K562 (cell line): Measurements from ENCODE around the gene SNCG. TPM values are rescaled to one million over a fixed set of nuclear protein-coding genes. Genes with fewer than 3 reads are reported as not detected.
A peak's percentile ranks its signal among the peaks of the same experiment; 100 is the strongest.
"Not testable (repeated sequence)": the region's sequence is repeated elsewhere in the genome, so short reads cannot be mapped to it uniquely, and the experiment has no call there.

ENCODE experiments used
- ATAC-seq: fragments of 200-7000 bp; cut with Tn5 transposase; 3 replicates; pipeline ENCODE4 v1.9.1; 2020; ENCODE audit warnings: moderate library complexity
- BruUV-seq: library from RNA; stranded (reverse); fragments of 400-500 nt; replicated peaks from 2 replicates; lab custom pipeline; 2021; lab: Mats Ljungman, UMichigan
- CTCF ChIA-PET: fragments of 300-600 bp; formaldehyde crosslinking; extraction: SDS; loops from one replicate; lab custom pipeline; 2021; ENCODE audit warnings: low intra/inter-chr PET ratio; lab: Yijun Ruan, JAX
- POLR2A ChIA-PET: fragments of 300-600, 350-650 bp; sonication (Branson Sonifier 250); formaldehyde crosslinking; extraction: SDS; loops from one replicate; lab custom pipeline; 2021; ENCODE audit warnings: antibody characterized with exemption, inconsistent platforms; lab: Yijun Ruan, JAX
- DNase-seq, 4 experiments: peaks; one replicate each; pipeline versions ENCODE4 v3.0.0 to v3.0.0-alpha.2; 2011 to 2018; ENCODE audit warnings: low spot score in 3 of 4, mixed read lengths in 3 of 4; ENCODE audit errors: extremely low read depth in 1 of 4
- FAIRE-seq: peaks from 2 replicates; lab custom pipeline; 2011; peaks lifted over from hg19 to GRCh38; lab: Jason Lieb, UNC
- H2AFZ ChIP-seq: 2 replicates; pipeline ENCODE4 v1.6.0; 2011; ENCODE audit warnings: low read depth, low read length, control low read depth, inconsistent platforms
- H3K27ac ChIP-seq: fragments of 200-600 bp; 3 replicates; pipeline ENCODE4 v1.8.0; 2011; ENCODE audit warnings: low read depth, mild to moderate bottlenecking, control low read depth, inconsistent platforms, low read length, moderate library complexity, mixed read lengths; ENCODE audit errors: extremely low read depth
- H3K27me3 ChIP-seq, 2 experiments: fragments of 300-600 bp in 1 of 2; 2 replicates in 1 of 2; 3 replicates in 1 of 2; pipeline versions ENCODE4 v1.6.0 to v1.8.0; 2011; ENCODE audit warnings: inconsistent platforms in 2 of 2, low read length in 2 of 2, mild to moderate bottlenecking in 1 of 2, mixed read lengths in 1 of 2, moderate library complexity in 1 of 2; ENCODE audit not compliant: control insufficient read depth in 2 of 2, insufficient read depth in 2 of 2
- H3K36me3 ChIP-seq: fragments of 300-600 bp; 3 replicates; pipeline ENCODE4 v1.8.0; 2011; ENCODE audit warnings: mild to moderate bottlenecking, low read length, inconsistent platforms; ENCODE audit not compliant: control insufficient read depth, insufficient read depth
- H3K4me1 ChIP-seq, 2 experiments: fragments of 200-600 bp in 1 of 2; replicated peaks in 1 of 2; 2 replicates in 1 of 2; 3 replicates in 1 of 2; pipeline versions ENCODE4 v1.5.1 to v1.8.0; 2011; ENCODE audit warnings: inconsistent platforms in 2 of 2, low read length in 2 of 2, mild to moderate bottlenecking in 1 of 2, mixed read lengths in 1 of 2, moderate library complexity in 1 of 2; ENCODE audit not compliant: control insufficient read depth in 2 of 2, insufficient read depth in 2 of 2
- H3K4me2 ChIP-seq: 2 replicates; pipeline ENCODE4 v1.6.1; 2011; ENCODE audit warnings: low read length, control low read depth, inconsistent platforms, mixed read lengths; ENCODE audit not compliant: insufficient read depth
- H3K4me3 ChIP-seq: fragments of 200-600 bp; sonication (generic), shearing (Covaris generic); 2 replicates; pipeline ENCODE4 v1.5.1; 2016; ENCODE audit warnings: control low read depth, inconsistent platforms
- H3K79me2 ChIP-seq: fragments of 200-600 bp; 3 replicates; pipeline ENCODE4 v1.8.0; 2011; ENCODE audit warnings: low read length, inconsistent platforms; ENCODE audit not compliant: control insufficient read depth, insufficient read depth
- H3K9ac ChIP-seq, 2 experiments: 2 replicates each; pipeline versions ENCODE4 v1.6.0 to v1.6.1; 2011; ENCODE audit warnings: low read depth in 2 of 2, low read length in 2 of 2, control low read depth in 1 of 2, inconsistent platforms in 1 of 2, mild to moderate bottlenecking in 1 of 2, mixed read lengths in 1 of 2; ENCODE audit not compliant: insufficient read depth in 1 of 2
- H3K9me1 ChIP-seq: one replicate; pipeline ENCODE4 v1.6.0; 2011; ENCODE audit warnings: inconsistent platforms, mild to moderate bottlenecking, low read length, moderate library complexity; ENCODE audit not compliant: control insufficient read depth, insufficient read depth
- H3K9me3 ChIP-seq: replicated peaks from 2 replicates; pipeline ENCODE4 v1.5.1; 2011; ENCODE audit warnings: low read depth, low read length, inconsistent platforms; ENCODE audit not compliant: control insufficient read depth, insufficient read depth
- H4K20me1 ChIP-seq: replicated peaks from 2 replicates; pipeline ENCODE4 v1.6.1; 2011; ENCODE audit warnings: low read length, inconsistent platforms, mixed read lengths; ENCODE audit not compliant: control insufficient read depth, insufficient read depth
- PKNOX1 ChIP-seq: fragments of 450-650 bp; IDR thresholded peaks from 2 replicates; pipeline ENCODE4 v1.6.1; 2016
- ZEB2 ChIP-seq: fragments of 450-650 bp; IDR thresholded peaks from 2 replicates; pipeline ENCODE4 v1.6.1; 2016
- ZNF140 ChIP-seq: fragments of 250-450 bp; sonication (Bioruptor Pico); IDR thresholded peaks from 2 replicates; pipeline ENCODE4 v1.8.0; 2021; ENCODE audit warnings: moderate library complexity, mild to moderate bottlenecking, inconsistent platforms
- WGBS: fragments of 100-300 bp; shearing (Covaris generic); methylation state at CpG from one replicate; pipeline ENCODE4 v1.1.6; 2016; ENCODE audit warnings: low coverage, mixed read lengths; ENCODE audit not compliant: insufficient coverage; ENCODE audit errors: missing lambda C conversion rate; 5-methylcytosine and 5-hydroxymethylcytosine counted together
- in situ Hi-C: fragments of 300-500 bp; cut with MboI; formaldehyde crosslinking; loops from 4 replicates; pipeline ENCODE4 v1.15.0; 2018; ENCODE audit warnings: inconsistent platforms, mixed read lengths
- intact Hi-C: fragments of 100-400 bp; cut with micrococcal nuclease; formaldehyde crosslinking; loops from 2 replicates; pipeline ENCODE4 v1.14.2; 2022
- polyA plus RNA-seq, 8 experiments: library from polyadenylated mRNA; depleted of rRNA in 4 of 8; stranded (reverse) in 5 of 8; unstranded in 3 of 8; fragments of >200 nt; fragmentation: Nextera tagmentation in 2 of 8; fragmentation: Illumina TruSeq in 1 of 8; extraction: Ambion mirVana in 2 of 8; extraction: Trizol in 1 of 8; gene quantifications; 2 replicates each; pipeline versions ENCODE4 v1.2.1 to v1.2.3, GENCODE V29; 2011 to 2014; ENCODE audit warnings: inconsistent platforms in 1 of 8, missing spikeins in 1 of 8
- total RNA-seq, 7 experiments: library from RNA; depleted of rRNA in 6 of 7; stranded (reverse); fragments of >200 nt in 6 of 7; fragmentation: Illumina TruSeq in 2 of 7; extraction: Trizol in 2 of 7; gene quantifications; 2 replicates each; pipeline versions ENCODE4 v1.2.1 to v1.2.3, GENCODE V29; 2011 to 2021; ENCODE audit warnings: low replicate concordance in 1 of 7

SNCG gene
- total and polyA plus RNA-seq, 9 of the 15 experiments (the other 6 are each of a cell fraction or from before 2014, with no cell fraction given), result 9.8 to 146 (median 93.6) TPM

- TF ChIP-seq PKNOX1, result peak; percentile 62
- no peak for TF ChIP-seq ZNF140 (CRISPR knock-in tag)
- Histone ChIP-seq H3K36me3 (no peaks in the 10 kb centered on the region), H3K9ac (no peak overlapping the region), H3K9me1 (no peaks in the 10 kb centered on the region), H3K79me2 (no peaks in the 10 kb centered on the region), H4K20me1 (no peaks in the 10 kb centered on the region), H3K9me3 (no peaks in the 10 kb centered on the region), H3K27ac (no peak overlapping the region), H3K27me3 (no peaks in the 10 kb centered on the region), H3K4me2 (no peak overlapping the region), H2AFZ (no peak overlapping the region), H3K4me3 (no peak overlapping the region), H3K4me1 (peaks cover 6 to 10% of the 10 kb centered on the region in 2 experiments; a peak in 2 of 5 replicates)
- 75% methylated on average over 4 of the region's 5 CpGs for WGBS
- in situ Hi-C loops (no loop called here), intact Hi-C loops (no loop called here)
- no TSS peak for BruUV-seq
- ChIA-PET CTCF (no interaction called here), POLR2A (interaction anchor here (0.6 to 1.0 kb wide), 2 partner anchors 16 to 19 kb away, joined by 3 read pairs; partner anchors contain the start of gene MMRN2)
- no peak for FAIRE-seq
- ATAC-seq, result no peak
- no peak for DNase-seq
These were observed 18.1 kb downstream of the SNCG start for GRCh38 chr10:86976362-86977056.

GRCh38 chr10:86978457-86978856, 20.1 kb downstream of the SNCG start:
- H4K20me1 ChIP-seq, BruUV-seq, ATAC-seq, H3K4me2 ChIP-seq, FAIRE-seq, H3K9me1 ChIP-seq, intact Hi-C loops, H2AFZ ChIP-seq, H3K27me3 ChIP-seq, H3K9me3 ChIP-seq, CTCF ChIA-PET, H3K9ac ChIP-seq, in situ Hi-C loops, H3K4me1 ChIP-seq, H3K36me3 ChIP-seq, H3K27ac ChIP-seq, H3K4me3 ChIP-seq, H3K79me2 ChIP-seq, DNase-seq: not testable (repeated sequence)
- 33% methylated on average over 3 of the region's 3 CpGs for WGBS
- TF ChIP-seq ZEB2, result 0 out of 2 replicates have a peak, but pooled peaks have one; percentile 30
- POLR2A ChIA-PET, result interaction anchor here (1.0 kb wide), 1 partner anchor 9 kb away, joined by 4 read pairs; no protein-coding TSS in a partner anchor
